ENCODE results near the gene PXYLP1. TPM values are rescaled to one million over a fixed set of nuclear protein-coding genes. Genes with fewer than 3 reads are reported as not detected.
"Not testable (repeated sequence)": the region's sequence is repeated elsewhere in the genome, so short reads cannot be mapped to it uniquely, and the experiment has no call there.

Gene PXYLP1
- total RNA-seq, 1 donor from 2014 or later, result 36.3 TPM

DNA sequence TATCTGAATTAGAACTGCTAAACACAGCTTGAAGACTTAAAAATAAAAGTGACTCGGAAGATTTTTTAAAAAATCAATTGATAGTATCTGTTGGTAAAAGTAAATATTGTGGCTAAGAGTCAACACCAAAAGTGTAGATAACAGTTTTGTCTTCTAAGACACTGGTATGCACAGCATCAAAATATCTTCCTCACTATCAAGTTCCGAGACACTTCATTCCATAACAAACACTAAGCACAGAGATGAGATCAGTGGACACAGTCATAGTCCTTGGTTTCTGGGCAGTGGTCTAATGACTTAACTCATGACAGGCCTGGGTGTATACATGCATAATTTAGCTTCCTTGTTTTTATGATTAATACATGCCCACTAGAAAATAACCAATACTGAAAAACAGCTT lies 63.2 kb downstream of the PXYLP1 start:
- Mint-ChIP-seq H3K36me3 (peaks cover 18% of the 10 kb centered on the region), H3K9me3 (peaks cover 12% of the 10 kb centered on the region), H3K4me3 (no peak overlapping the region), H3K4me1 (peaks cover 14% of the 10 kb centered on the region), H3K27ac (no peak overlapping the region), H3K27me3 (ENCODE audit: insufficient read depth, low read depth) (no peaks in the 10 kb centered on the region)
- no peak overlapping the region for H3K27ac ChIP-seq
- no peaks in the 10 kb centered on the region for H3K4me1 ChIP-seq
- H3K4me3 ChIP-seq, result no peak overlapping the region
- no peak overlapping the region for H3K9ac ChIP-seq
- H3F3A ChIP-seq (ENCODE audit: low read depth), result peaks cover 4% of the 10 kb centered on the region
- H3K4me2 ChIP-seq, result no peak overlapping the region
- no peaks in the 10 kb centered on the region for H3K79me2 ChIP-seq (ENCODE audit: low read depth)
- DNase-seq (ENCODE audit: low spot score), result no peak
- H2AFZ ChIP-seq (replicated peaks), result no peak overlapping the region
- TF ChIP-seq, protein P1, sequence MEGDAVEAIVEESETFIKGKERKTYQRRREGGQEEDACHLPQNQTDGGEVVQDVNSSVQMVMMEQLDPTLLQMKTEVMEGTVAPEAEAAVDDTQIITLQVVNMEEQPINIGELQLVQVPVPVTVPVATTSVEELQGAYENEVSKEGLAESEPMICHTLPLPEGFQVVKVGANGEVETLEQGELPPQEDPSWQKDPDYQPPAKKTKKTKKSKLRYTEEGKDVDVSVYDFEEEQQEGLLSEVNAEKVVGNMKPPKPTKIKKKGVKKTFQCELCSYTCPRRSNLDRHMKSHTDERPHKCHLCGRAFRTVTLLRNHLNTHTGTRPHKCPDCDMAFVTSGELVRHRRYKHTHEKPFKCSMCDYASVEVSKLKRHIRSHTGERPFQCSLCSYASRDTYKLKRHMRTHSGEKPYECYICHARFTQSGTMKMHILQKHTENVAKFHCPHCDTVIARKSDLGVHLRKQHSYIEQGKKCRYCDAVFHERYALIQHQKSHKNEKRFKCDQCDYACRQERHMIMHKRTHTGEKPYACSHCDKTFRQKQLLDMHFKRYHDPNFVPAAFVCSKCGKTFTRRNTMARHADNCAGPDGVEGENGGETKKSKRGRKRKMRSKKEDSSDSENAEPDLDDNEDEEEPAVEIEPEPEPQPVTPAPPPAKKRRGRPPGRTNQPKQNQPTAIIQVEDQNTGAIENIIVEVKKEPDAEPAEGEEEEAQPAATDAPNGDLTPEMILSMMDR (IDR thresholded peaks at IDR 0.05), result no peak
- no peak for TF ChIP-seq EZH2phosphoT487 (IDR thresholded peaks at IDR 0.05)
- TF ChIP-seq EZH2 (IDR thresholded peaks at IDR 0.05), result no peak
- no peaks in the 10 kb centered on the region for H3K9me3 ChIP-seq (ENCODE audit: low read depth)
- no peaks in the 10 kb centered on the region for H3K36me3 ChIP-seq
- H3K27me3 ChIP-seq, result no peaks in the 10 kb centered on the region
- H4K20me1 ChIP-seq (ENCODE audit: low read depth), result no peaks in the 10 kb centered on the region

DNA sequence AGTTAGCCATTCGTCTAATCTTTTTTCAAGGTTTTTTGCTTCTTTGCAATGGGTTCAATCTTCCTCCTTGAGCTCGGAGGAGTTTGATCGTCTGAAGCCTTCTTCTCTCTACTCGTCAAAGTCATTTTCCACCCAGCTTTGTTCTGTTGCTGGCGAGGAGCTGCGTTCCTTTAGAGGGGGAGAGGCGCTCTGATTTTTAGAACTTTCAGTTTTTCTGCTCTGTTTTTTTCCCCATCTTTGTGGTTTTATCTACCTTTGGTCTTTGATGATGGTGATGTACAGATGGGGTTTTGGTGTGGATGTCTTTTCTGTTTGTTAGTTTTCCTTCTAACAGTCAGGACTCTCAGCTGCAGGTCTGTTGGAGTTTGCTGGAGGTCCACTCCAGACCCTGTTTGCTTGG lies 68.8 kb downstream of the PXYLP1 start:
- not testable (repeated sequence) for H4K20me1 ChIP-seq (ENCODE audit: low read depth); H3K27me3 Mint-ChIP-seq (ENCODE audit: insufficient read depth, low read depth); H3K9me3 ChIP-seq (ENCODE audit: low read depth); H3K4me1 Mint-ChIP-seq; H3K27ac Mint-ChIP-seq; H3K4me3 Mint-ChIP-seq; H3K9ac ChIP-seq; H3K27ac ChIP-seq; H3K79me2 ChIP-seq (ENCODE audit: low read depth); DNase-seq (ENCODE audit: low spot score); H3K36me3 Mint-ChIP-seq; H3F3A ChIP-seq (ENCODE audit: low read depth); H2AFZ ChIP-seq (replicated peaks); H3K4me1 ChIP-seq; H3K4me2 ChIP-seq; H3K4me3 ChIP-seq; H3K36me3 ChIP-seq; H3K27me3 ChIP-seq
- H3K9me3 Mint-ChIP-seq, result peaks cover 17% of the 10 kb centered on the region

DNA sequence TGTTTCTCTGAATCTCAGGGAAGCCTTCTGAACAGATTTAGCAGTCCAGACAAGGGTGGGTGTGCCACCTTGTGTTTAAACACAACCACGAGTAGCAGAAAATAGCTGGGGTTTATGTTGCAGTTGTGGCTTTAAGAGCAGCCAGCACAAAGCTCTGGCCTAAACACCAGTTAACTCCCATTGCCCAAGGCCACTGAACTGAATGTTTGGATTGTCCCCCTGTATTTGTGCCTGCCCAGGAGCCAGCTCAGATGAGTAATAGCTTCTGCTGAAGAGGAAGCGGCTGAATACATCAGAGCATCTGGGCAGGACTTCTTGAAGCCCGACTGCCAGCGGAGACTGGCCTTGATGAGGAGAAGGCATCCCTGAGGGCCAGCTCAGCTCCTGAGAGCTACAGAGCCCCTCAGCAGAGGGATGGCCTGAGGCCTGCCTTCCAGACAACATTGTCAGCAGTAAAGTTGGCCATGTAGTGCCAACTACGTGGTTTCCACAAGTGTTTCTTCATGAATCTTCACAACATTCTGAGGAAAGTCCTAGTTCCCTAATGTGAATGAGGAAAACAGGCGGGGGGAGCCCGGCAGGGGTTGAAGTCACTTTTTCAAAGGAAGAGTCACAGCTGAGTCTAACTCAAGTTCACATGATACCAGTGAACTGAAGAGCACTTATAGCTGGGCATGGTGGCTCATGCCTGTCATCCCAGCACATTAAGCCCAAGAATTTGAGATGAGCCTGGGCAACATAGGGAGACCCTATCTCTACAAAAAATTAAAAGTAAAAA lies 70.9 kb downstream of the PXYLP1 start:
- Histone ChIP-seq H3K4me1 (no peaks in the 10 kb centered on the region), H3K79me2 (ENCODE audit: low read depth) (no peaks in the 10 kb centered on the region), H3K36me3 (no peaks in the 10 kb centered on the region), H3K27ac (no peak overlapping the region), H2AFZ (replicated peaks) (no peak overlapping the region), H3K4me3 (no peak overlapping the region), H3F3A (ENCODE audit: low read depth) (no peaks in the 10 kb centered on the region), H3K4me2 (no peak overlapping the region), H3K9me3 (ENCODE audit: low read depth) (no peaks in the 10 kb centered on the region), H4K20me1 (ENCODE audit: low read depth) (no peaks in the 10 kb centered on the region), H3K9ac (no peak overlapping the region), H3K27me3 (no peaks in the 10 kb centered on the region)
- Mint-ChIP-seq H3K36me3 (peaks cover 6% of the 10 kb centered on the region), H3K27ac (no peak overlapping the region), H3K4me3 (no peak overlapping the region), H3K9me3 (peaks cover 13% of the 10 kb centered on the region), H3K4me1 (no peaks in the 10 kb centered on the region), H3K27me3 (ENCODE audit: insufficient read depth, low read depth) (no peaks in the 10 kb centered on the region)
- DNase-seq (ENCODE audit: low spot score), result no peak
- no peak for TF ChIP-seq EZH2phosphoT487 (IDR thresholded peaks at IDR 0.05)
- no peak for TF ChIP-seq EZH2 (IDR thresholded peaks at IDR 0.05)
- TF ChIP-seq, protein P1 (IDR thresholded peaks at IDR 0.05), result no peak

DNA sequence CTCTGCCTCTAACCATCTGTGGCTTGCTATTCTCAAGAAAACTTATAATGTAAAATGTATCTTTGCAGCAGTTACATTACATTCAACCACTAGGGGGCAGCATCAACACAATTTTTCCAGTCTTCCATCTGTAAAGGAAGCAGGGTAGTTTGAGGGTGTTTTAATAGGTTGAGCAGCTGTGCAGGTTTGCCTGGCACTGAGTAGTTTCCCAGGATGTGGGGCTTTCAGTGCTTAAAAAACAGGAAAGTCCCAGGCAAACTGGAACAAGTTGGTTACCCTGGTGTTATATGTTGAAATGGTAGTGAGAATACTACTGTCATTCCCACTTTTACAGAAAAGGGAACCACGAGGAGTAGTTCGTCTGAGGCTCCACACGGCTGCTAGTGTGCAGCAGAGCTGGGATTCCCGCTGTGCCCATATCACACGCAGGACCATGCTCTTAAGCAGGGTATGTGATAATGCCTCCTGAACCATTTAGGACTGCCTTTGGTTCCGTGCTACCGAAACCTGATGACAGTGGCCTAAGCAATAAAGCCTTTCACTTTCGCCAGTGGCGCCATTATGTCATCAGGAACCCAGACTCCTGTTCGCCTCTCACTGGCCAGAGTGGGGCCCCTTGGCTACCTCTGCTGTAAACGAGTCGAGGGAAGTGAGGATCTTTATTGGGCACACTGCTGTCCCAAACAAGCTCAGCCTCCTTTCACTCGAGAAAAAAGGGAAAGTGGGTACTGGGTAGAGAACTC lies 72.0 kb downstream of the PXYLP1 start:
- H3K4me3 ChIP-seq, result no peak overlapping the region
- peaks cover 2% of the 10 kb centered on the region for H3K27me3 Mint-ChIP-seq (ENCODE audit: insufficient read depth, low read depth)
- H3K4me1 Mint-ChIP-seq, result no peaks in the 10 kb centered on the region
- H3K27me3 ChIP-seq, result peaks cover 9% of the 10 kb centered on the region
- no peak overlapping the region for H2AFZ ChIP-seq (replicated peaks)
- H3K9ac ChIP-seq, result no peak overlapping the region
- peak; percentile 74 for DNase-seq (ENCODE audit: low spot score)
- H4K20me1 ChIP-seq (ENCODE audit: low read depth), result no peaks in the 10 kb centered on the region
- no peak overlapping the region for H3K27ac Mint-ChIP-seq
- H3K4me3 Mint-ChIP-seq, result no peak overlapping the region
- H3K36me3 ChIP-seq, result no peaks in the 10 kb centered on the region
- peaks cover 6% of the 10 kb centered on the region for H3K36me3 Mint-ChIP-seq
- H3K9me3 Mint-ChIP-seq, result peaks cover 13% of the 10 kb centered on the region
- H3K79me2 ChIP-seq (ENCODE audit: low read depth), result no peaks in the 10 kb centered on the region
- H3K9me3 ChIP-seq (ENCODE audit: low read depth), result no peaks in the 10 kb centered on the region
- H3F3A ChIP-seq (ENCODE audit: low read depth), result no peaks in the 10 kb centered on the region
- H3K4me1 ChIP-seq, result no peaks in the 10 kb centered on the region
- H3K4me2 ChIP-seq, result no peak overlapping the region
- TF ChIP-seq EZH2 (IDR thresholded peaks at IDR 0.05) (no peak), EZH2phosphoT487 (IDR thresholded peaks at IDR 0.05) (no peak)
- TF ChIP-seq, protein P1 (IDR thresholded peaks at IDR 0.05), result peak; percentile 94
- no peak overlapping the region for H3K27ac ChIP-seq
